Osteocyte (in vitro differentiated cells): ENCODE results near the gene LHX3. TPM values are rescaled to one million over a fixed set of nuclear protein-coding genes. Genes with fewer than 3 reads are reported as not detected.
"Not testable (repeated sequence)": the region's sequence is repeated elsewhere in the genome, so short reads cannot be mapped to it uniquely, and the experiment has no call there.

ENCODE experiments used
- DNase-seq: peaks from one replicate; pipeline ENCODE4 v3.0.0; 2021; ENCODE audit warnings: mixed read lengths; ENCODE audit not compliant: unreplicated experiment; ENCODE audit errors: extremely low spot score
- H3K27ac Mint-ChIP-seq: one replicate; pipeline ENCODE4 v1.8.0; 2021; ENCODE audit warnings: mild to moderate bottlenecking, mixed read lengths; ENCODE audit not compliant: unreplicated experiment
- H3K27me3 Mint-ChIP-seq: one replicate; pipeline ENCODE4 v1.8.0; 2021; ENCODE audit warnings: mixed read lengths; ENCODE audit not compliant: unreplicated experiment
- H3K36me3 Mint-ChIP-seq: one replicate; pipeline ENCODE4 v1.8.0; 2021; ENCODE audit warnings: mixed read lengths; ENCODE audit not compliant: unreplicated experiment
- H3K4me1 Mint-ChIP-seq: one replicate; pipeline ENCODE4 v1.8.0; 2021; ENCODE audit warnings: mixed read lengths; ENCODE audit not compliant: unreplicated experiment
- H3K4me3 Mint-ChIP-seq: one replicate; pipeline ENCODE4 v1.8.0; 2021; ENCODE audit warnings: mild to moderate bottlenecking, moderate library complexity, mixed read lengths; ENCODE audit not compliant: unreplicated experiment
- H3K9me3 Mint-ChIP-seq: one replicate; pipeline ENCODE4 v1.8.0; 2021; ENCODE audit warnings: mixed read lengths; ENCODE audit not compliant: unreplicated experiment
- CTCF ChIP-seq: fragments of 200-600 bp; sonication (generic); IDR thresholded peaks from 2 replicates; pipeline ENCODE4 v1.5.0; 2021; ENCODE audit warnings: antibody characterized with exemption, mild to moderate bottlenecking, moderate library complexity
- total RNA-seq: library from RNA; stranded (reverse); gene quantifications from 2 replicates; pipeline ENCODE4 v1.2.1, GENCODE V29; 2021

The LHX3 gene
- total RNA-seq, 1 donor from 2014 or later, result not detected

GRCh38 chr9:136237486-136238341 lies 32.8 kb upstream of the LHX3 start:
- Mint-ChIP-seq H3K27ac (no peak overlapping the region), H3K4me3 (no peak overlapping the region), H3K36me3 (peaks cover 2% of the 10 kb centered on the region), H3K9me3 (no peaks in the 10 kb centered on the region), H3K4me1 (no peaks in the 10 kb centered on the region), H3K27me3 (no peaks in the 10 kb centered on the region)
- TF ChIP-seq CTCF, result no peak
- DNase-seq, result no peak

GRCh38 chr9:136236471-136237410 lies 31.8 kb upstream of the LHX3 start:
- not testable (repeated sequence) for DNase-seq, H3K4me3 Mint-ChIP-seq, H3K27ac Mint-ChIP-seq, H3K9me3 Mint-ChIP-seq, H3K27me3 Mint-ChIP-seq, H3K36me3 Mint-ChIP-seq, H3K4me1 Mint-ChIP-seq

- H3K9me3 Mint-ChIP-seq, result no peaks in the 10 kb centered on the region
- H3K36me3 Mint-ChIP-seq, result peaks cover 2% of the 10 kb centered on the region
- H3K4me3 Mint-ChIP-seq, result no peak overlapping the region
- H3K27me3 Mint-ChIP-seq, result no peaks in the 10 kb centered on the region
- no peak for DNase-seq
- no peak overlapping the region for H3K27ac Mint-ChIP-seq
- no peaks in the 10 kb centered on the region for H3K4me1 Mint-ChIP-seq
- no peak for TF ChIP-seq CTCF
Observed at GRCh38 chr9:136235709-136236455, 31.0 kb upstream of the LHX3 start.

GRCh38 chr9:136235171-136235570 lies 30.2 kb upstream of the LHX3 start:
- no peak overlapping the region for H3K27ac Mint-ChIP-seq
- H3K36me3 Mint-ChIP-seq, result peaks cover 2% of the 10 kb centered on the region
- no peak overlapping the region for H3K4me3 Mint-ChIP-seq
- no peaks in the 10 kb centered on the region for H3K9me3 Mint-ChIP-seq
- no peaks in the 10 kb centered on the region for H3K4me1 Mint-ChIP-seq
- DNase-seq, result no peak
- TF ChIP-seq CTCF, result no peak
- no peaks in the 10 kb centered on the region for H3K27me3 Mint-ChIP-seq

- Mint-ChIP-seq H3K36me3 (peaks cover 2% of the 10 kb centered on the region), H3K4me1 (no peaks in the 10 kb centered on the region), H3K27me3 (no peaks in the 10 kb centered on the region), H3K4me3 (no peak overlapping the region), H3K27ac (no peak overlapping the region), H3K9me3 (no peaks in the 10 kb centered on the region)
- no peak for TF ChIP-seq CTCF
- DNase-seq, result no peak
Observed at GRCh38 chr9:136234597-136234996, 29.7 kb upstream of the LHX3 start.
